Mammary epithelial cell (primary cell): ENCODE data around the gene MED12L.

Experiments used
- CTCF ChIP-seq, 2 donors: IDR thresholded peaks in 1 of 2; conservative IDR thresholded peaks in 1 of 2; 2 replicates each; pipeline ENCODE4 v1.5.1; 2011 to 2012; ENCODE audit warnings: inconsistent platforms in 2 of 2, low read length in 2 of 2, mild to moderate bottlenecking in 2 of 2, control low read depth in 1 of 2, low read depth in 1 of 2; ENCODE audit not compliant: insufficient read depth in 1 of 2; ENCODE audit errors: extremely low read depth in 1 of 2
- EZH2 ChIP-seq: IDR thresholded peaks from 2 replicates; pipeline ENCODE4 v1.6.1; 2012; ENCODE audit warnings: low read length, inconsistent platforms, borderline replicate concordance

- TF ChIP-seq CTCF (conservative IDR thresholded peaks at IDR 0.05 in 1 of 2, IDR thresholded peaks at IDR 0.05 in 1 of 2; ENCODE audit: extremely low read depth in 1 of 2, insufficient read depth in 1 of 2, low read depth in 1 of 2, low read length in 2 of 2) (no peak), EZH2 (no peak)
Measured at GRCh38 chr3:151345859-151346258, 260.4 kb downstream of the MED12L start.
